Psoas muscle (tissue), 8 donors: ENCODE data around the gene CNBD2. TPM values are rescaled to one million over a fixed set of nuclear protein-coding genes. Genes with fewer than 3 reads are reported as not detected.
A peak's percentile ranks its signal among the peaks of the same experiment; 100 is the strongest.
"Not testable (repeated sequence)": the region's sequence is repeated elsewhere in the genome, so short reads cannot be mapped to it uniquely, and the experiment has no call there.

ENCODE experiments used
- ATAC-seq, 4 donors: fragments of 200-7000 bp; cut with Tn5 transposase; one replicate each; pipeline ENCODE4 v1.9.1; 2020; ENCODE audit warnings: moderate library complexity in 3 of 4, mild to moderate bottlenecking in 2 of 4
- DNase-seq, 2 donors: peaks; one replicate each; pipeline ENCODE4 v3.0.0-alpha.2; 2020
- H3K27ac ChIP-seq: fragments of 200-600 bp; one replicate; pipeline ENCODE4 v1.8.0; 2022
- H3K27me3 ChIP-seq, 3 donors: fragments of 200-600 bp in 1 of 3; one replicate each; pipeline versions ENCODE4 v1.6.1 to v1.8.0; 2013 to 2022; ENCODE audit warnings: low read length in 2 of 3, mild to moderate bottlenecking in 2 of 3, moderate library complexity in 1 of 3; ENCODE audit not compliant: insufficient read depth in 3 of 3
- H3K36me3 ChIP-seq, 2 donors: fragments of 200-600 bp in 1 of 2; one replicate each; pipeline versions ENCODE4 v1.6.1 to v1.8.0; 2013 to 2022; ENCODE audit warnings: low read depth in 1 of 2, mild to moderate bottlenecking in 1 of 2, moderate library complexity in 1 of 2; ENCODE audit not compliant: insufficient read depth in 1 of 2
- H3K4me1 ChIP-seq: fragments of 200-600 bp; one replicate; pipeline ENCODE4 v1.8.0; 2022
- H3K4me3 ChIP-seq: fragments of 200-600 bp; one replicate; pipeline ENCODE4 v1.8.0; 2022; ENCODE audit warnings: mild to moderate bottlenecking
- H3K9me3 ChIP-seq: fragments of 200-600 bp; one replicate; pipeline ENCODE4 v1.8.0; 2022
- CTCF ChIP-seq: fragments of 200-600 bp; IDR thresholded peaks from one replicate; pipeline ENCODE4 v1.8.0; 2022; ENCODE audit warnings: antibody characterized with exemption
- WGBS, 3 donors: extraction: QIAGEN DNeasy Blood & Tissue Kit; methylation state at CpG; one replicate each; pipeline versions ENCODE4 v1.1.6 to v1.1.7; 2013; 5-methylcytosine and 5-hydroxymethylcytosine counted together
- intact Hi-C, 2 donors: fragments of 100-400 bp; cut with DNase I; formaldehyde crosslinking; loops; one replicate each; pipeline versions ENCODE4 v1.11.0 to v1.14.2; 2022
- polyA plus RNA-seq, 3 donors: library from polyadenylated mRNA; stranded (reverse); fragments of 200-250 nt; gene quantifications; one replicate each; pipeline ENCODE4 v1.2.3, GENCODE V29; 2013
- total RNA-seq, 4 donors: library from RNA; stranded (reverse); fragmentation: NEBNext Ultra II Directional in 2 of 4; extraction: Animal tissue kit (Norgen Biotek cat#: 25700) in 2 of 4; gene quantifications; one replicate each; pipeline versions ENCODE4 v1.2.1 to v1.2.4, GENCODE V29; 2021 to 2023
- donor health status: healthy with polysubstance abuse.
- donor health status: DM: no; HTN: no; CAD: no; lungs with moderate emphysema.
- donor health status: Bipolar disorder and iron deficiency.
- donor health status: healthy.
- donor health status: DM: yes; HTN: yes; CAD: no.
- donor health status: DM: no; HTN: no; CAD: no.
- donor health status: DM: no; HTN: no; CAD: no.
- donor health status: DM: yes; HTN: yes; CAD: no.

The CNBD2 gene
- total and polyA plus RNA-seq, 7 donors = 7.9 to 21.4 (median 14.0) TPM

DNA sequence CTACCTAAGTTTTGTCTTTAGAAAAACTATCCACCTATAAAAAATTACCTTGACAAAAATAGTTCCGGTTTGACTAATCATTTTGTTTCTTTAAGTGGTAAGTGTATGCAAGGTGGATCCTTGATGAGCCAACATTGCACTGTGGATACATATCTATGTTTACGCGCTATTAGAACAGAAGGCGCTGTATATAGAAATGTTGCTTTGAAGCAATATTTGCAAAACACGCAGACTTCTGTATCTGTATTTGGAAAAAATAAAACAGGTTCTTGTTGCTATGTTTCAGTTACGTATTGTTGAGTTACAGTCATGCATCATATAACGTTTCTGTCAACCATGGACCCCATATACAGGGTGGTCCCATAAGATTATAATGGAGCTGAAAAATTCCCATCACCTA is 18.3 kb upstream of the CNBD2 start:
- H3K4me1 ChIP-seq = peaks cover 19% of the 10 kb centered on the region
- no peaks in the 10 kb centered on the region for H3K9me3 ChIP-seq
- no peak for TF ChIP-seq CTCF
- 91 to 94% (median 92%) methylated on average over 7 of the region's 7 CpGs for WGBS, 3 donors
- ATAC-seq (no peak), DNase-seq (no peak)
- no peak overlapping the region for H3K4me3 ChIP-seq
- intact Hi-C loops = no loop called here
- H3K27me3 ChIP-seq = no peaks in the 10 kb centered on the region
- no peak overlapping the region for H3K27ac ChIP-seq
- H3K36me3 ChIP-seq = peaks cover 0 to 32% of the 10 kb centered on the region in 2 donors

DNA sequence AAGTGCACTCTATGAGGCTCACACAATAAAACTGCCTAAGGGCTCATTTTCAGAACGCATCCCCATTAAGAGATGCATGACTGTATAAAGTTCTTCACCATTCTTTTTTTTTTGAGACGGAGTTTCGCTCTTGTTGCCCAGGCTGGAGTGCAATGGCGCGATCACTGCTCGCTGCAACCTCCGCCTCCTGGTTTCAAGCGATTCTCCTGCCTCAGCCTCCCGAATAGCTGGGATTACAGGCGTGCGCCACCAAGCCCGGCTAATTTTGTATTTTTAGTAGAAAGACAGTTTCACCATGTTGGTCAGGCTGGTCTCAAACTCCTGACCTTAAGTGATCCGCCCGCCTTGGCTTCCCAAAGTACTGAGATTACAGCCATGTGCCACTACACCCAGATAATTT is 16.3 kb upstream of the CNBD2 start:
- Histone ChIP-seq H3K27ac (peak overlapping the region; percentile 98), H3K4me3 (peak overlapping the region; percentile 93), H3K36me3 (peaks cover 0 to 20% of the 10 kb centered on the region in 2 donors), H3K4me1 (peaks cover 24% of the 10 kb centered on the region)
- intact Hi-C loops, ATAC-seq, DNase-seq, H3K27me3 ChIP-seq, H3K9me3 ChIP-seq: not testable (repeated sequence)
- WGBS, 3 donors = 87 to 96% (median 89%) methylated on average over 14 of the region's 14 CpGs

- H3K27me3 ChIP-seq = no peaks in the 10 kb centered on the region
- peaks cover 0 to 13% of the 10 kb centered on the region in 2 donors for H3K36me3 ChIP-seq
- no peak for ATAC-seq
- TF ChIP-seq CTCF = no peak
- H3K4me3 ChIP-seq = peak overlapping the region; percentile 93
- peaks cover 24% of the 10 kb centered on the region for H3K4me1 ChIP-seq
- peak overlapping the region; percentile 98 for H3K27ac ChIP-seq
- DNase-seq = no peak
- WGBS, 3 donors = 48 to 58% (median 51%) methylated on average over 6 of the region's 6 CpGs
- no peaks in the 10 kb centered on the region for H3K9me3 ChIP-seq
- intact Hi-C loops = no loop called here
Observed at GRCh38 chr20:35952480-35953386, 15.7 kb upstream of the CNBD2 start.

GRCh38 chr20:35953387-35954199 is 14.8 kb upstream of the CNBD2 start:
- WGBS, 3 donors = 1 to 2% (median 1%) methylated on average over 59 to 65 of the region's 65 CpGs
- DNase-seq (peak; percentile 52 to 79), ATAC-seq (peak; percentile 32 to 57 (median 43))
- peaks cover 24% of the 10 kb centered on the region for H3K4me1 ChIP-seq
- peak overlapping the region; percentile 98 for H3K27ac ChIP-seq
- H3K9me3 ChIP-seq = no peaks in the 10 kb centered on the region
- no peak for TF ChIP-seq CTCF
- intact Hi-C loops = no loop called here
- peaks cover 0 to 5% of the 10 kb centered on the region in 2 donors for H3K36me3 ChIP-seq
- peak overlapping the region; percentile 93 for H3K4me3 ChIP-seq
- H3K27me3 ChIP-seq = no peaks in the 10 kb centered on the region
